K562 (cell line): Measurements from ENCODE around the gene GP1BB. TPM values are rescaled to one million over a fixed set of nuclear protein-coding genes. Genes with fewer than 3 reads are reported as not detected.
A peak's percentile ranks its signal among the peaks of the same experiment; 100 is the strongest.

ENCODE experiments used
- BHLHE40 ChIP-seq: IDR thresholded peaks from 2 replicates; pipeline ENCODE4 v1.6.1; 2011; ENCODE audit warnings: low read length, improper control_type of control experiment
- CBFA2T3 ChIP-seq: fragments of 450-650 bp; IDR thresholded peaks from 2 replicates; pipeline ENCODE4 v1.6.1; 2017
- ETS2 ChIP-seq: IDR thresholded peaks from 2 replicates; pipeline ENCODE4 v1.6.1; 2016; ENCODE audit warnings: borderline replicate concordance, missing genetic modification characterization, mild to moderate bottlenecking, moderate library complexity, missing compliant biosample characterization; ENCODE audit not compliant: poor library complexity, severe bottlenecking
- GABPB2 ChIP-seq: fragments of 250-450 bp; sonication (Bioruptor Pico); conservative IDR thresholded peaks from 2 replicates; pipeline ENCODE4 v1.5.1; 2021; ENCODE audit warnings: mild to moderate bottlenecking
- HOXB6 ChIP-seq: fragments of 250-450 bp; sonication (Bioruptor Pico); IDR thresholded peaks from 2 replicates; pipeline ENCODE4 v1.5.1; 2022; ENCODE audit warnings: mild to moderate bottlenecking, borderline replicate concordance
- RHOXF2B ChIP-seq: fragments of 250-450 bp; sonication (Bioruptor Pico); conservative IDR thresholded peaks from 2 replicates; pipeline ENCODE4 v1.5.1; 2021
- SMARCA4 ChIP-seq: fragments of 450-650 bp; IDR thresholded peaks from 2 replicates; pipeline ENCODE4 v1.6.1; 2016
- polyA plus RNA-seq, 8 experiments: library from polyadenylated mRNA; depleted of rRNA in 4 of 8; stranded (reverse) in 5 of 8; unstranded in 3 of 8; fragments of >200 nt; fragmentation: Nextera tagmentation in 2 of 8; fragmentation: Illumina TruSeq in 1 of 8; extraction: Ambion mirVana in 2 of 8; extraction: Trizol in 1 of 8; gene quantifications; 2 replicates each; pipeline versions ENCODE4 v1.2.1 to v1.2.3, GENCODE V29; 2011 to 2014; ENCODE audit warnings: inconsistent platforms in 1 of 8, missing spikeins in 1 of 8
- total RNA-seq, 7 experiments: library from RNA; depleted of rRNA in 6 of 7; stranded (reverse); fragments of >200 nt in 6 of 7; fragmentation: Illumina TruSeq in 2 of 7; extraction: Trizol in 2 of 7; gene quantifications; 2 replicates each; pipeline versions ENCODE4 v1.2.1 to v1.2.3, GENCODE V29; 2011 to 2021; ENCODE audit warnings: low replicate concordance in 1 of 7
- TF ChIP-seq, protein P1 (sequence below): fragments of 250-450 bp; sonication (Bioruptor Pico); IDR thresholded peaks from 2 replicates; pipeline ENCODE4 v1.4.0; 2020; ENCODE audit warnings: mild to moderate bottlenecking, moderate library complexity, borderline replicate concordance
- TF ChIP-seq, protein P2 (sequence below): sonication (generic); formaldehyde crosslinking; IDR thresholded peaks from 2 replicates; pipeline ENCODE4 v1.8.0; 2022; ENCODE audit warnings: mild to moderate bottlenecking, low read depth, missing genetic modification reagents

GP1BB gene
- total and polyA plus RNA-seq, 9 of the 15 experiments (the other 6 are each of a cell fraction or from before 2014, with no cell fraction given) = 0.69 to 162 (median 2.8) TPM

- TF ChIP-seq, protein P1, sequence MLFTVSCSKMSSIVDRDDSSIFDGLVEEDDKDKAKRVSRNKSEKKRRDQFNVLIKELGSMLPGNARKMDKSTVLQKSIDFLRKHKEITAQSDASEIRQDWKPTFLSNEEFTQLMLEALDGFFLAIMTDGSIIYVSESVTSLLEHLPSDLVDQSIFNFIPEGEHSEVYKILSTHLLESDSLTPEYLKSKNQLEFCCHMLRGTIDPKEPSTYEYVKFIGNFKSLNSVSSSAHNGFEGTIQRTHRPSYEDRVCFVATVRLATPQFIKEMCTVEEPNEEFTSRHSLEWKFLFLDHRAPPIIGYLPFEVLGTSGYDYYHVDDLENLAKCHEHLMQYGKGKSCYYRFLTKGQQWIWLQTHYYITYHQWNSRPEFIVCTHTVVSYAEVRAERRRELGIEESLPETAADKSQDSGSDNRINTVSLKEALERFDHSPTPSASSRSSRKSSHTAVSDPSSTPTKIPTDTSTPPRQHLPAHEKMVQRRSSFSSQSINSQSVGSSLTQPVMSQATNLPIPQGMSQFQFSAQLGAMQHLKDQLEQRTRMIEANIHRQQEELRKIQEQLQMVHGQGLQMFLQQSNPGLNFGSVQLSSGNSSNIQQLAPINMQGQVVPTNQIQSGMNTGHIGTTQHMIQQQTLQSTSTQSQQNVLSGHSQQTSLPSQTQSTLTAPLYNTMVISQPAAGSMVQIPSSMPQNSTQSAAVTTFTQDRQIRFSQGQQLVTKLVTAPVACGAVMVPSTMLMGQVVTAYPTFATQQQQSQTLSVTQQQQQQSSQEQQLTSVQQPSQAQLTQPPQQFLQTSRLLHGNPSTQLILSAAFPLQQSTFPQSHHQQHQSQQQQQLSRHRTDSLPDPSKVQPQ (CRISPR knock-in tag) = no peak
- TF ChIP-seq HOXB6 (CRISPR knock-in tag) (no peak), CBFA2T3 (no peak), BHLHE40 (0 out of 2 replicates have a peak, but pooled peaks have one; percentile 22), ETS2 (tag) (peak; percentile 11), SMARCA4 (no peak), GABPB2 (CRISPR knock-in tag) (0 out of 2 replicates have a peak, but pooled peaks have one; percentile 17), RHOXF2B (CRISPR knock-in tag) (0 out of 2 replicates have a peak, but pooled peaks have one; percentile 41)
- TF ChIP-seq, protein P2, sequence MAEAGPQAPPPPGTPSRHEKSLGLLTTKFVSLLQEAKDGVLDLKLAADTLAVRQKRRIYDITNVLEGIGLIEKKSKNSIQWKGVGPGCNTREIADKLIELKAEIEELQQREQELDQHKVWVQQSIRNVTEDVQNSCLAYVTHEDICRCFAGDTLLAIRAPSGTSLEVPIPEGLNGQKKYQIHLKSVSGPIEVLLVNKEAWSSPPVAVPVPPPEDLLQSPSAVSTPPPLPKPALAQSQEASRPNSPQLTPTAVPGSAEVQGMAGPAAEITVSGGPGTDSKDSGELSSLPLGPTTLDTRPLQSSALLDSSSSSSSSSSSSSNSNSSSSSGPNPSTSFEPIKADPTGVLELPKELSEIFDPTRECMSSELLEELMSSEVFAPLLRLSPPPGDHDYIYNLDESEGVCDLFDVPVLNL (CRISPR knock-in tag) = no peak
- TF ChIP-seq, all 486 proteins: peak for 9
Measured at GRCh38 chr22:19674929-19675253, 48.4 kb upstream of the GP1BB start (continued).
